ENCODE results near the gene SHISA5.

- no peak for TF ChIP-seq ZFP3 (CRISPR knock-in tag; IDR thresholded peaks at IDR 0.05)
- no peak for TF ChIP-seq ESRRG (CRISPR knock-in tag; IDR thresholded peaks at IDR 0.05)
- TF ChIP-seq CSDC2 (CRISPR knock-in tag; IDR thresholded peaks at IDR 0.05): no peak
- no peak for TF ChIP-seq ZNF565 (CRISPR knock-in tag; conservative IDR thresholded peaks at IDR 0.05; ENCODE audit: low read depth)
These were observed 14.8 kb upstream of the SHISA5 start for GRCh38 chr3:48518638-48519276.

Data from SK-N-SH treated with all-trans-retinoic acid at 6 μM for 48 hours (cell line).